GM12892 (cell line): ENCODE results near the gene TTLL8.
"Not testable (repeated sequence)": the region's sequence is repeated elsewhere in the genome, so short reads cannot be mapped to it uniquely, and the experiment has no call there.

ENCODE experiments used
- DNase-seq: peaks from one replicate; pipeline ENCODE4 v3.0.0; 2011; ENCODE audit not compliant: insufficient read length
- FAIRE-seq: peaks from 2 replicates; lab custom pipeline; 2011; peaks lifted over from hg19 to GRCh38; lab: Jason Lieb, UNC
- POLR2A ChIP-seq: IDR thresholded peaks from 2 replicates; pipeline ENCODE4 v1.6.1; 2011; ENCODE audit warnings: low read depth, low read length, control low read depth
- POLR2AphosphoS5 ChIP-seq: IDR thresholded peaks from 2 replicates; pipeline ENCODE4 v1.6.1; 2011; ENCODE audit warnings: low read depth, low read length, control low read depth
- TAF1 ChIP-seq: IDR thresholded peaks from 2 replicates; pipeline ENCODE4 v1.6.1; 2011; ENCODE audit warnings: low read depth, mild to moderate bottlenecking, control low read depth, low read length, borderline replicate concordance

The TTLL8 gene

GRCh38 chr22:50089682-50090411 lies 31.7 kb upstream of the TTLL8 start, which contains the start of gene MOV10L1:
MOV10L1 (plus strand) TSS chr22:50090006; CDS start chr22:50090089, 83 bp downstream.
- DNase-seq = no peak
- no peak for FAIRE-seq
- no peak for TF ChIP-seq POLR2AphosphoS5
- no peak for TF ChIP-seq POLR2A
- no peak for TF ChIP-seq TAF1

GRCh38 chr22:50089231-50089630 lies 31.1 kb upstream of the TTLL8 start:
- TF ChIP-seq POLR2A (no peak), POLR2AphosphoS5 (no peak), TAF1 (no peak)
- no peak for FAIRE-seq
- DNase-seq = no peak

DNA sequence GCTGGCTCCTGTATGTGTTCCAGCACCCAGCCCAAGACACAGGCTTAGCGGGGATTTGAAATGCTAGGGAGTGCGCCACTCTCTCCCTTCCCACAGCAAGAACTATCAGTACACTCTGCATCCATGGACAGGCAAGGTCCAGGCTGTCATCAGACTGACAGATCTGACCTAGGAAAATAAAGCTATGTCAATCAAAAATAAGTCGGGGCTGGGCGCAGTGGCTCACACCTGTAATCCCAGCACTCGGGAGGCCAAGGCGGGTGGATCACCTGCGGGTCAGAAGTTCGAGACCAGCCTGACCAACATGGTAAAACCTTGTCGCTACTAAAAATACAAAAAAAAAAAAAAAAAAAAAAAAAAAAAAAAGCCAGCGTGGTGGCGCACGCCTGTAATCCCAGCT lies 30.0 kb upstream of the TTLL8 start:
- FAIRE-seq = no peak
- TF ChIP-seq POLR2AphosphoS5 = no peak

GRCh38 chr22:50087646-50088045 lies 29.5 kb upstream of the TTLL8 start:
- DNase-seq (no peak), FAIRE-seq (no peak)
- TF ChIP-seq TAF1 (no peak), POLR2AphosphoS5 (no peak), POLR2A (no peak)

More for the DNA sequence above, 30.0 kb upstream of the TTLL8 start:
- DNase-seq = no peak

DNA sequence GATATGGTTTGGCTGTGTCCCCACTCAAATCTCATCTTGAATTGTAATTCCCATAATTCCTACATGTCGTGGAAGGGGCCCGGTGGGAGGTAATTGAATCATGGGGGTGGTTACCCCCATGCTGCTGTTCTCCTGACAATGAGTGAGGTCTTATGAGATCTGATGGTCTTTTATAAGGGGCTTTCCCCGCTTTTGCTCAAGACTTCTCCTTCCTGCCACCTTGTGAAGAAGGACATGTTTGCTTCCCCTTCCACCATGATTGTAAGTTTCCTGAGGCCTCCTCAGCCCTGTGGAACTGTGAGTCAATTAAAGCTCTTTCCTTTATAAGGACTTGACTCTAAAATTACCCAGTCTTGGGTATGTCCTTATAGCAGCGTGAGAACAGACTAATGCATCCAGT lies 28.9 kb upstream of the TTLL8 start:
- FAIRE-seq = not testable (repeated sequence)

GRCh38 chr22:50086526-50086925 lies 28.4 kb upstream of the TTLL8 start:
- no peak for DNase-seq
- TF ChIP-seq TAF1 = no peak
- no peak for FAIRE-seq

More for the DNA sequence above, 28.9 kb upstream of the TTLL8 start:
- DNase-seq = not testable (repeated sequence)

GRCh38 chr22:50085211-50085972 lies 27.3 kb upstream of the TTLL8 start, which contains the start of gene MLC1:
MLC1 (minus strand) TSS chr22:50085426; CDS start chr22:50084902, 524 bp downstream.
- FAIRE-seq = peak; percentile 77
- DNase-seq = no peak
- TF ChIP-seq TAF1 (no peak), POLR2AphosphoS5 (no peak), POLR2A (no peak)

DNA sequence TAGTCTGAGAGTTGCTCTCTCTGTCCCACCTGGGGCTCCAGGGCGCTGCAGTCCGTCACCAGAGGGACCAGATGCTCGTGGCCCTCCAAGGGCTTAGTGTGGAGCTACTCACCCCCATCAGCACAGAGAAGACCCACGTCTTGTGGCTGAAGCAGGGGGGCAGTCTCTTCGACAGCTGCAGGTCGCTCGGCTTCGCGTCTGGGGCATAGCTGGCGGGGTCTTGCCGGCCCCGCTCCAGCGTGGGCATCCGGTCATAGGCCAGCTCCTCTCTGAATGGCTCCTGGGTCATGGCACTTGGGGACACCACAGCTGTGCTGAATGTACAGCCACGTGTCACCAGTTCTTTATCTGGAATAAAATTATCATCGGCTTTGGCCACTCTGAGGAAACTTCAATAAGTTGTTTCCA lies 26.5 kb upstream of the TTLL8 start:
- TF ChIP-seq POLR2AphosphoS5 (no peak), TAF1 (no peak), POLR2A (no peak)
- DNase-seq (no peak), FAIRE-seq (no peak)

GRCh38 chr22:50084080-50084477 lies 26.0 kb upstream of the TTLL8 start:
- TF ChIP-seq POLR2AphosphoS5 (no peak), POLR2A (no peak), TAF1 (no peak)
- DNase-seq (no peak), FAIRE-seq (no peak)

- no peak for FAIRE-seq
- DNase-seq = no peak
- TF ChIP-seq TAF1 (no peak), POLR2A (no peak), POLR2AphosphoS5 (no peak)
These were observed 25.5 kb upstream of the TTLL8 start for GRCh38 chr22:50083462-50084079.

- FAIRE-seq (no peak), DNase-seq (no peak)
- TF ChIP-seq POLR2A (no peak), TAF1 (no peak)
These were observed 24.9 kb upstream of the TTLL8 start for GRCh38 chr22:50082961-50083461.

- TF ChIP-seq POLR2A (no peak), POLR2AphosphoS5 (no peak), TAF1 (no peak)
- no peak for DNase-seq
- no peak for FAIRE-seq
These were observed 24.2 kb upstream of the TTLL8 start for GRCh38 chr22:50082197-50082715.
